ENCODE results near the gene MINDY4.

The MINDY4 gene

DNA sequence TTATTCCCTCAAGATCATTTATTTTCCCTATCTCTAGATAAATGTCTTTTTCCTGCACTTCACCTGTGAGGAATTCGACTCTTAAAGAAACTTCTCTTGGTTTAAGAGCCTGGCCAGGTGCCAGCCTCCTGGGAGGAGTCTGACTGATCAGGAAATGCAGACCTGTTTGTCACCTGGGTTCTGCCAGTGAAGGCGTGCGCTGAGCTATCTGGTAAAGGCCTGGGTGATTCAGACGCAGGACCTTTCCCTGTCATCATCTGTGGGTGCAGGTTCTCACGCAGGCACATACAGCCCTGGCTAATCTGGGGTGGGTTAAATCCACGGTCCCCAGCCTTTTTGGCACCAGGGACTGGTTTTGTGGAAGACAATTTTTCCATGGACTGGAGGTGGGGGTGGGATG lies 75.2 kb downstream of the MINDY4 start:
- Histone ChIP-seq H3K27ac (peak overlapping the region; percentile 74 to 86), H3K4me3 (no peak overlapping the region)
- no peak for DNase-seq (ENCODE audit: low spot score)
- TF ChIP-seq CTCF (IDR thresholded peaks at IDR 0.05): no peak

DNA sequence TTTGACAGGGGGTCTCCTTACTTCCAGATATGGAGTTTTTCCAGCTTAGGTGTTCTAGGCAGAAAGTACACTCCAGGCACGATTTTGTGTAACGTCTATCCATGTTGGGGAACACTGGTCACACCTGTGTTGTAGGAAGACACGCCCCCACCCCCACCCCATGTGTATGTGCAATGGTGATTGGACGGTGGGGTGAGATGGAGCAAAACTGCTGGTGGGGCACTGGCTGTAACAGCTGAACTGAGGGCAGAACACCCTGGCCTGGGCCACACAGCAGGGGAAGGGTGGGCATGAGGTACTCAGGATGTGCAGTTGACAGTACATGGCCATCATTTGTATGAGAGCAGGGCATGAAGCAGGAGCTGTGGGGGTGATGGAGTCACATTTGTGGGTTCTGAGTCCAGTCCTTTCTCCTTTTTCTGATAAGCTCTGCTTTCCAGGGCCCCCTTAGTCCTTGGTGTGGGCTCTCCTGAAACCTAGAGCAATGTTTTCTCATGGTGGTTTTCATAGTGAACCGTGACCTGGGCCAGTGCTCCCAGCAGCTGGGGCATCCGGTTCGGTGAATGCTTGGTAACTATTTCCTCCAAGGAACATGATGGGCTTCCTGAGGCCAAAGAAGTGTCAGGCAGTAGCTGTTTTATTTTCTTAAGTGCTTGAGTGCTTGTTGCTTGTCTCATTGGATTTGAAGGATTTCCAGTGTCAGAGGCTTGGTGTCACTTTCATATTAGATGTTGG lies 77.1 kb downstream of the MINDY4 start:
- H3K4me3 ChIP-seq: no peak overlapping the region
- DNase-seq (ENCODE audit: low spot score): no peak
- peak overlapping the region in 1 of 2 donors; percentile 49 for H3K27ac ChIP-seq
- TF ChIP-seq CTCF (IDR thresholded peaks at IDR 0.05): no peak

- DNase-seq (ENCODE audit: low spot score): no peak
- no peak for TF ChIP-seq CTCF (IDR thresholded peaks at IDR 0.05)
- peak overlapping the region in 1 of 2 donors; percentile 26 for H3K27ac ChIP-seq
- no peak overlapping the region for H3K4me3 ChIP-seq
Observed at GRCh38 chr7:30849565-30849964, 78.3 kb downstream of the MINDY4 start.

- H3K27ac ChIP-seq: peak overlapping the region in 1 of 2 donors; percentile 1
- H3K4me3 ChIP-seq: no peak overlapping the region
- no peak for DNase-seq (ENCODE audit: low spot score)
- TF ChIP-seq CTCF (IDR thresholded peaks at IDR 0.05): no peak
Observed at GRCh38 chr7:30850426-30850825, 79.2 kb downstream of the MINDY4 start.

DNA sequence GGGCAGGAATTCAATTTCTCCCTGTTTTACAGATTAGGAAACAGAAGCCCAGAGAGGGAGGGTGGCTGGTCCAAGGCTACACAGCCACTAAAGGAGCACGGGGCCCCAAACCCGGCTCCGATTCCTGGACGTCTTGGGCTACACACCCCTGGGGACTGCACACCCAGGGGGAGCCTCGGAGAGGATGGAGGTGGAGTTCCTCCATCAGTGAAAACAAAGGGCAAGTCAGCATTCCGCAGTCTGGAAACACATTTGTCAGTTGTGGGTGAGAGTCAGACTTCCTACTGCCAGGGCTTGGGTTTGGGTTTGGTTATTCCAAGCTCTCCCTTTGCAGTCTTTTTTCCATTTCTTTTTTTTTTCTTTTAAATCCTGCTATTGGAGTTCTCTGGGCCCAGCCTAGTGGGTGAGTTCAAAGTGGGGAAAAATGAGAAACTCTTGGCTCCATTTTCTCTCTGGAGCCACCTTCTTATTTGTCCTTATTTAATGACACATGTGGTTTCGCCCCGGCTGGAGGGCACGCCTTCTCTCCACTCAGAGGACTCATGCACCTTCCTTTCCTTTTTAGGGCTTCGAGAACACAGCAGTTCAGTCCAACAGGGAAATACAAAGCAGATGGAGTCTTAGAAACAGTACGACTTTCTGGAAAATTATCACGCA lies 80.6 kb downstream of the MINDY4 start:
- Histone ChIP-seq H3K4me3 (no peak overlapping the region), H3K27ac (peak overlapping the region; percentile 61 to 90)
- no peak for TF ChIP-seq CTCF (IDR thresholded peaks at IDR 0.05)
- no peak for DNase-seq (ENCODE audit: low spot score)

DNA sequence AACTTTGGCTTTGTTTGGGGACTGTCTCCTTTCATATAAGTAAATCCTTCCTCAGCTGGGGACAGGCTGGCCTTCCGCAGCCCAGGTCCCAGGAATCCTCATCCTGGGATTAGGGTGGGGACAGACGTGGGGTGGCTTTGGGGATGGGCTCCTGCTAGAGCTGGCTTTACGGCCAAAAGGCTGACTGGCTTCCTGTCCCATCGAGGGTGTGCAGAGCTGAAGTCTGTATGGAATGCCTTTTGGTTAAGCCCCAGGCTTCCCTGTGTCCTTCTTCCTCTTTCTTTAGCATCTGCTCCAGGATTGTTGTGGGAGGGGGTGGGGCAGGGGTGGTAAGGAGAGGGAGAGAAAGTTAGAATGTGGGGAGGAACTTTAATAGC lies 81.1 kb downstream of the MINDY4 start:
- DNase-seq (ENCODE audit: low spot score): no peak
- peak overlapping the region; percentile 30 for H3K4me3 ChIP-seq
- TF ChIP-seq CTCF (IDR thresholded peaks at IDR 0.05): no peak
- H3K27ac ChIP-seq: peak overlapping the region; percentile 61 to 90

Data from coronary artery (tissue), 2 donors.